DND-41 (cell line): ENCODE measurements around the gene UBE2QL1.

Experiments
- ATAC-seq: fragments of 200-7000 bp; cut with Tn5 transposase; 3 replicates; pipeline ENCODE4 v1.9.1; 2021; ENCODE audit warnings: low read depth; ENCODE audit not compliant: insufficient read depth
- DNase-seq: peaks from one replicate; pipeline ENCODE4 v3.0.0-alpha.2; 2020
- H2AFZ ChIP-seq: 2 replicates; pipeline ENCODE4 v1.6.0; 2012; ENCODE audit warnings: low read depth, low read length
- H3K27ac ChIP-seq: 2 replicates; pipeline ENCODE4 v1.5.1; 2012; ENCODE audit warnings: low read length, inconsistent platforms
- H3K27me3 ChIP-seq: fragments of 200-600 bp; sonication (generic); 2 replicates; pipeline ENCODE4 v1.6.0; 2012; ENCODE audit warnings: low read length, mild to moderate bottlenecking, inconsistent platforms; ENCODE audit not compliant: insufficient read depth, poor library complexity
- H3K36me3 ChIP-seq: 2 replicates; pipeline ENCODE4 v1.5.1; 2012; ENCODE audit warnings: low read length, inconsistent platforms; ENCODE audit not compliant: insufficient read depth
- H3K4me1 ChIP-seq: 2 replicates; pipeline ENCODE4 v1.5.1; 2012; ENCODE audit warnings: mild to moderate bottlenecking, low read length; ENCODE audit not compliant: insufficient read depth
- H3K4me2 ChIP-seq: 2 replicates; pipeline ENCODE4 v1.6.0; 2012; ENCODE audit warnings: mild to moderate bottlenecking, moderate library complexity, low read length, inconsistent platforms; ENCODE audit not compliant: insufficient read depth
- H3K4me3 ChIP-seq, 2 experiments: fragments of 200-600 bp in 1 of 2; shearing (Covaris generic) in 1 of 2; 2 replicates each; pipeline ENCODE4 v1.5.1; 2012 to 2016; ENCODE audit warnings: inconsistent platforms in 2 of 2, low read length in 2 of 2, mild to moderate bottlenecking in 2 of 2, low read depth in 1 of 2, moderate library complexity in 1 of 2
- H3K79me2 ChIP-seq: 2 replicates; pipeline ENCODE4 v1.6.0; 2012; ENCODE audit warnings: low read length, inconsistent platforms; ENCODE audit not compliant: insufficient read depth
- H3K9ac ChIP-seq: 2 replicates; pipeline ENCODE4 v1.6.0; 2012; ENCODE audit warnings: low read depth, mild to moderate bottlenecking, inconsistent platforms, low read length, moderate library complexity
- H3K9me3 ChIP-seq: 2 replicates; pipeline ENCODE4 v1.5.1; 2012; ENCODE audit warnings: low read length, moderate library complexity, mild to moderate bottlenecking, inconsistent platforms; ENCODE audit not compliant: insufficient read depth, severe bottlenecking
- H4K20me1 ChIP-seq: 2 replicates; pipeline ENCODE4 v1.6.0; 2012; ENCODE audit warnings: low read length; ENCODE audit not compliant: insufficient read depth
- CTCF ChIP-seq: IDR thresholded peaks from 2 replicates; pipeline ENCODE4 v1.5.1; 2012; ENCODE audit warnings: borderline replicate concordance, low read length, moderate library complexity, mild to moderate bottlenecking; ENCODE audit not compliant: poor library complexity, severe bottlenecking; ENCODE audit errors: extremely low read depth
- EZH2 ChIP-seq: IDR thresholded peaks from 3 replicates; pipeline ENCODE4 v1.6.1; 2012; ENCODE audit warnings: borderline replicate concordance, low read depth, mild to moderate bottlenecking, moderate library complexity, low read length, inconsistent platforms; ENCODE audit not compliant: severe bottlenecking

UBE2QL1 gene

GRCh38 chr5:6424110-6424659 lies 24.5 kb upstream of the UBE2QL1 start:
- Histone ChIP-seq H3K36me3 (no peaks in the 10 kb centered on the region), H3K9me3 (no peaks in the 10 kb centered on the region), H3K27me3 (peaks cover 8% of the 10 kb centered on the region), H3K79me2 (no peaks in the 10 kb centered on the region), H2AFZ (no peak overlapping the region), H3K4me2 (no peak overlapping the region), H3K9ac (no peak overlapping the region), H3K27ac (no peak overlapping the region), H3K4me1 (no peaks in the 10 kb centered on the region), H3K4me3 (no peak overlapping the region), H4K20me1 (no peaks in the 10 kb centered on the region)
- ATAC-seq (no peak), DNase-seq (no peak)
- TF ChIP-seq EZH2 (no peak), CTCF (no peak)

- no peaks in the 10 kb centered on the region for H3K9me3 ChIP-seq
- H3K27ac ChIP-seq, result no peak overlapping the region
- ATAC-seq, result no peak
- no peak overlapping the region for H2AFZ ChIP-seq
- H3K4me3 ChIP-seq, result no peak overlapping the region
- no peak overlapping the region for H3K4me2 ChIP-seq
- H3K4me1 ChIP-seq, result no peaks in the 10 kb centered on the region
- no peak for DNase-seq
- no peak overlapping the region for H3K9ac ChIP-seq
- no peaks in the 10 kb centered on the region for H3K79me2 ChIP-seq
- no peak for TF ChIP-seq CTCF
- no peak for TF ChIP-seq EZH2
- peaks cover 5% of the 10 kb centered on the region for H3K27me3 ChIP-seq
- H4K20me1 ChIP-seq, result no peaks in the 10 kb centered on the region
- no peaks in the 10 kb centered on the region for H3K36me3 ChIP-seq
These were observed 24.0 kb upstream of the UBE2QL1 start for GRCh38 chr5:6424700-6425099.

GRCh38 chr5:6427694-6428093 lies 21.0 kb upstream of the UBE2QL1 start:
- Histone ChIP-seq H3K4me3 (no peak overlapping the region), H3K4me2 (no peak overlapping the region), H3K36me3 (no peaks in the 10 kb centered on the region), H3K79me2 (no peaks in the 10 kb centered on the region), H2AFZ (no peak overlapping the region), H3K27me3 (no peaks in the 10 kb centered on the region), H4K20me1 (no peaks in the 10 kb centered on the region), H3K4me1 (no peaks in the 10 kb centered on the region), H3K9me3 (no peaks in the 10 kb centered on the region), H3K9ac (no peak overlapping the region), H3K27ac (no peak overlapping the region)
- no peak for ATAC-seq
- TF ChIP-seq CTCF (no peak), EZH2 (no peak)
- DNase-seq, result no peak
